Measurements from ENCODE around the gene ARHGEF39. TPM values are rescaled to one million over a fixed set of nuclear protein-coding genes. Genes with fewer than 3 reads are reported as not detected.

The ARHGEF39 gene
- total and polyA plus RNA-seq, 2 donors from 2014 or later = 0.17 to 0.72 TPM

DNA sequence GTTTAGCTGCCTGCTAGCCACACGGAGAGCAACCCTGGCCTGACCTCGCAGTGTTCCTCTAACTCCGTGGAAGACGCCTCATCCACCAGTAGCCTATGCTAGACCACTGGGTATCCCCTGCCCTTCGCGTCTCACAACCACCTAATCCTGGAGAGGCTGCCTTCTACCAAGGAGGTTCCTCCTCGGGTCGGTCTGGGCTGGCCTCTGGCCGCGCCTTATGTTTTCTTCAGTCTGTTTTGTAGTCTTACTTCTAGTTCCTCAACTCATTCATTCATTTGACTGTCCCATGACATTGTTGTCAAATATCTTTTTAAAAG is 26.3 kb upstream of the ARHGEF39 start:
- intact Hi-C loops (cut with DNase I) = no loop called here
- TF ChIP-seq, protein P1, sequence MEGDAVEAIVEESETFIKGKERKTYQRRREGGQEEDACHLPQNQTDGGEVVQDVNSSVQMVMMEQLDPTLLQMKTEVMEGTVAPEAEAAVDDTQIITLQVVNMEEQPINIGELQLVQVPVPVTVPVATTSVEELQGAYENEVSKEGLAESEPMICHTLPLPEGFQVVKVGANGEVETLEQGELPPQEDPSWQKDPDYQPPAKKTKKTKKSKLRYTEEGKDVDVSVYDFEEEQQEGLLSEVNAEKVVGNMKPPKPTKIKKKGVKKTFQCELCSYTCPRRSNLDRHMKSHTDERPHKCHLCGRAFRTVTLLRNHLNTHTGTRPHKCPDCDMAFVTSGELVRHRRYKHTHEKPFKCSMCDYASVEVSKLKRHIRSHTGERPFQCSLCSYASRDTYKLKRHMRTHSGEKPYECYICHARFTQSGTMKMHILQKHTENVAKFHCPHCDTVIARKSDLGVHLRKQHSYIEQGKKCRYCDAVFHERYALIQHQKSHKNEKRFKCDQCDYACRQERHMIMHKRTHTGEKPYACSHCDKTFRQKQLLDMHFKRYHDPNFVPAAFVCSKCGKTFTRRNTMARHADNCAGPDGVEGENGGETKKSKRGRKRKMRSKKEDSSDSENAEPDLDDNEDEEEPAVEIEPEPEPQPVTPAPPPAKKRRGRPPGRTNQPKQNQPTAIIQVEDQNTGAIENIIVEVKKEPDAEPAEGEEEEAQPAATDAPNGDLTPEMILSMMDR (IDR thresholded peaks at IDR 0.05; ENCODE audit: borderline replicate concordance, extremely low read depth, insufficient read depth) = no peak
- Histone ChIP-seq H3K27ac (ENCODE audit: low read depth in 2 of 2, low read length in 2 of 2) (peak overlapping the region; percentile 85 to 95), H3K9ac (ENCODE audit: low read length in 3 of 3) (peak overlapping the region; percentile 20 to 61 (median 55)), H3K9me3 (ENCODE audit: control insufficient read depth in 2 of 3, insufficient read depth in 1 of 3, low read length in 3 of 3) (no peaks in the 10 kb centered on the region), H3K4me1 (ENCODE audit: control insufficient read depth in 2 of 3, insufficient read depth in 2 of 3, low read depth in 1 of 3, low read length in 3 of 3) (peaks cover 0 to 5% (median 0%) of the 10 kb centered on the region in 3 donors), H3K36me3 (ENCODE audit: control insufficient read depth in 2 of 3, insufficient read depth in 3 of 3, low read length in 3 of 3) (no peaks in the 10 kb centered on the region), H3K27me3 (ENCODE audit: control insufficient read depth, insufficient read depth, low read length) (no peaks in the 10 kb centered on the region), H3K4me3 (ENCODE audit: low read length in 3 of 3) (peak overlapping the region; percentile 56 to 74 (median 66))
- FAIRE-seq (no peak), DNase-seq (no peak)

DNA sequence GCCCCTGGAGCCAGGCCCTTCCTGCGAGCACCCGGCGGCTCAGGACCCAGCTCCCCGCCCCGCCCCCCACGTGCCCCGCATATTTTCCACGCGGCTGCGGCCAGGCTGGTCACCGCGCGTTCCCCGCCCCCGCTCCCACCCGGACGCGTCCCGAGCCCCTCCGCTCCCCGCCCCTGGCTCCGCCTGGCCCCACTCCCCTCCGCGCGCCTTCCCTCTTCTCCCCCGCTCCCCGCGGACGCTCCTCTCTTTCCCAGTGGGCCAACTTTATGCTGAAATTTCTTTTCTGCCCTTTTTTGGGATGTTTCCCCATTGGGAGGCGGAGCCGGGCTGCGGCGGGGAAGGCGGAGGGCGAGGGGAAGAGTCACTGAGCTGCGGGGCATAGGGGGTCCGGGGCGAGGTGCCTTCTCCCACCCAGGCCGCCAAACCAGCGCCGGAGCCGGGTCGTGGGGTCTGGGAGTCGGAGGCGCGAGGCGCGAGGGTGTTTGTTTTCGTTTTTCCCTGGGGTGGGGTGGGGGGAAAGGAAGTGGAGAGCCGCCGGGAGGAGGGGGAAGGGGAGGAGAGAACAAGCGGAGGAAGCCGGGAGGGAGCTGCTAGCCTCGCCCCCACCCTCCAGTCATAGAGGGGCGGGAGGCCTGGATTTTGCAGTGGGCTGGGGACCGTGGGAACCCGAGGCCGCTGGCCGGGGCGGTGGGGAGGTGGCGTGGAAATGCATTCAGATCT is 25.8 kb upstream of the ARHGEF39 start:
- Histone ChIP-seq H3K4me3 (ENCODE audit: low read length in 3 of 3) (peak overlapping the region; percentile 56 to 74 (median 66)), H3K27me3 (ENCODE audit: control insufficient read depth, insufficient read depth, low read length) (no peaks in the 10 kb centered on the region), H3K9me3 (ENCODE audit: control insufficient read depth in 2 of 3, insufficient read depth in 1 of 3, low read length in 3 of 3) (no peaks in the 10 kb centered on the region), H3K36me3 (ENCODE audit: control insufficient read depth in 2 of 3, insufficient read depth in 3 of 3, low read length in 3 of 3) (no peaks in the 10 kb centered on the region), H3K9ac (ENCODE audit: low read length in 3 of 3) (peak overlapping the region; percentile 48 to 69 (median 61)), H3K27ac (ENCODE audit: low read depth in 2 of 2, low read length in 2 of 2) (peak overlapping the region; percentile 85 to 95), H3K4me1 (ENCODE audit: control insufficient read depth in 2 of 3, insufficient read depth in 2 of 3, low read depth in 1 of 3, low read length in 3 of 3) (peaks cover 0 to 4% (median 0%) of the 10 kb centered on the region in 3 donors)
- peak; percentile 69 to 95 (median 84) for DNase-seq
- TF ChIP-seq, protein P1 (IDR thresholded peaks at IDR 0.05; ENCODE audit: borderline replicate concordance, extremely low read depth, insufficient read depth) = no peak
- intact Hi-C loops (cut with DNase I) = no loop called here
- FAIRE-seq = no peak

DNA sequence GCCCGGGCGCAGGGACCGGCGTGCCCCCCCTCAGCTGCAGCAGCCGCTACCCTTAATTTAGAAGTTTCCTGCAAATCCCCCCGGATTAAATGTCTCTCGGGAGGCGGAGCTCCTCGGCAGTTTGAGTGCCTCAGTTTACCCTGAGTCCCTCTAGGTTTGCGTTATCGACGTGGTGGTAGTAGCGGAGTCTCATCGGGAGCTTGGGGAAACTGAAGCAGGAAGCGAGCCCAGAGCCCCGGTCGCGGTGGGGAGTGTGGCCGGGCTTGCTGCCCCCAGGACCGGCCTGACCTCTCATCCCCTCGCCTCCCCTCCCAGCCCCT is 25.3 kb upstream of the ARHGEF39 start:
- H3K9ac ChIP-seq (ENCODE audit: low read length in 3 of 3) = peak overlapping the region; percentile 10 to 69 (median 55)
- intact Hi-C loops (cut with DNase I) = no loop called here
- H3K9me3 ChIP-seq (ENCODE audit: control insufficient read depth in 2 of 3, insufficient read depth in 1 of 3, low read length in 3 of 3) = no peaks in the 10 kb centered on the region
- no peak for FAIRE-seq
- peaks cover 0 to 1% (median 0%) of the 10 kb centered on the region in 3 donors for H3K36me3 ChIP-seq (ENCODE audit: control insufficient read depth in 2 of 3, insufficient read depth in 3 of 3, low read length in 3 of 3)
- peak overlapping the region; percentile 85 for H3K27ac ChIP-seq (ENCODE audit: low read depth in 2 of 2, low read length in 2 of 2)
- TF ChIP-seq, protein P1 (IDR thresholded peaks at IDR 0.05; ENCODE audit: borderline replicate concordance, extremely low read depth, insufficient read depth) = no peak
- peak overlapping the region; percentile 44 to 74 (median 45) for H3K4me3 ChIP-seq (ENCODE audit: low read length in 3 of 3)
- peaks cover 0 to 5% (median 0%) of the 10 kb centered on the region in 3 donors for H3K4me1 ChIP-seq (ENCODE audit: control insufficient read depth in 2 of 3, insufficient read depth in 2 of 3, low read depth in 1 of 3, low read length in 3 of 3)
- DNase-seq = peak in 1 of 5 donors; percentile 49
- no peaks in the 10 kb centered on the region for H3K27me3 ChIP-seq (ENCODE audit: control insufficient read depth, insufficient read depth, low read length)
